Measurements from ENCODE around the gene DOCK9.

- TF ChIP-seq POLR2A (IDR thresholded peaks at IDR 0.05; ENCODE audit: low read depth, low read length) (no peak), MYC (IDR thresholded peaks at IDR 0.05; ENCODE audit: low read depth, low read length) (no peak), CTCF (IDR thresholded peaks at IDR 0.05; ENCODE audit: extremely low read depth in 1 of 2, insufficient read depth in 1 of 2, low read depth in 1 of 2, low read length in 2 of 2) (no peak), EZH2 (IDR thresholded peaks at IDR 0.05; ENCODE audit: borderline replicate concordance, low read depth, low read length, severe bottlenecking) (no peak)
- TF ChIP-seq, protein P1, sequence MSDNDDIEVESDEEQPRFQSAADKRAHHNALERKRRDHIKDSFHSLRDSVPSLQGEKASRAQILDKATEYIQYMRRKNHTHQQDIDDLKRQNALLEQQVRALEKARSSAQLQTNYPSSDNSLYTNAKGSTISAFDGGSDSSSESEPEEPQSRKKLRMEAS (IDR thresholded peaks at IDR 0.05; ENCODE audit: insufficient read depth, insufficient read length): no peak
These were observed 124.1 kb downstream of the DOCK9 start for GRCh38 chr13:98853771-98854221.

Measured in endothelial cell of umbilical vein (primary cell).